WERI-Rb-1 (cell line): ENCODE data around the gene ZBTB20.
"Not testable (repeated sequence)": the region's sequence is repeated elsewhere in the genome, so short reads cannot be mapped to it uniquely, and the experiment has no call there.

ENCODE experiments used
- DNase-seq: peaks from one replicate; pipeline ENCODE4 v3.0.0-alpha.2; 2020
- H3K27ac ChIP-seq: fragments of 250-450 bp; sonication (Bioruptor Pico); 2 replicates; pipeline ENCODE4 v1.5.1; 2020; ENCODE audit warnings: mild to moderate bottlenecking, moderate library complexity
- H3K27me3 ChIP-seq: fragments of 250-450 bp; sonication (Bioruptor Pico); 2 replicates; pipeline ENCODE4 v1.5.1; 2021; ENCODE audit warnings: mild to moderate bottlenecking, low read depth, moderate library complexity; ENCODE audit not compliant: insufficient read depth, severe bottlenecking
- H3K36me3 ChIP-seq: fragments of 250-450 bp; sonication (Bioruptor Pico); 2 replicates; pipeline ENCODE4 v1.5.1; 2020; ENCODE audit warnings: mild to moderate bottlenecking, moderate library complexity
- H3K4me3 ChIP-seq: 2 replicates; pipeline ENCODE4 v1.5.1; 2011; ENCODE audit warnings: low read depth, mild to moderate bottlenecking, control low read depth, low read length
- H3K9me3 ChIP-seq: fragments of 250-450 bp; sonication (Bioruptor Pico); 2 replicates; pipeline ENCODE4 v1.5.1; 2021; ENCODE audit warnings: mild to moderate bottlenecking, moderate library complexity; ENCODE audit not compliant: severe bottlenecking
- CTCF ChIP-seq: IDR thresholded peaks from 2 replicates; pipeline ENCODE4 v1.5.1; 2011; ENCODE audit warnings: low read depth, mild to moderate bottlenecking, control low read depth, inconsistent platforms, low read length

ZBTB20 gene

GRCh38 chr3:114687151-114687550, 459.9 kb downstream of the ZBTB20 start:
- H3K36me3 ChIP-seq: no peaks in the 10 kb centered on the region
- no peaks in the 10 kb centered on the region for H3K9me3 ChIP-seq
- peaks cover 9% of the 10 kb centered on the region for H3K27me3 ChIP-seq
- H3K4me3 ChIP-seq: no peak overlapping the region
- no peak overlapping the region for H3K27ac ChIP-seq
- DNase-seq: no peak
- no peak for TF ChIP-seq CTCF

GRCh38 chr3:114686621-114687020, 460.5 kb downstream of the ZBTB20 start:
- no peak for TF ChIP-seq CTCF
- no peak for DNase-seq
- peaks cover 9% of the 10 kb centered on the region for H3K27me3 ChIP-seq
- H3K27ac ChIP-seq: no peak overlapping the region
- H3K9me3 ChIP-seq: no peaks in the 10 kb centered on the region
- H3K4me3 ChIP-seq: no peak overlapping the region
- no peaks in the 10 kb centered on the region for H3K36me3 ChIP-seq

- Histone ChIP-seq H3K36me3 (no peaks in the 10 kb centered on the region), H3K27ac (no peak overlapping the region), H3K9me3 (no peaks in the 10 kb centered on the region), H3K4me3 (no peak overlapping the region), H3K27me3 (peaks cover 9% of the 10 kb centered on the region)
- no peak for TF ChIP-seq CTCF
- no peak for DNase-seq
Observed at GRCh38 chr3:114685161-114685560, 461.9 kb downstream of the ZBTB20 start.

GRCh38 chr3:114680299-114680698, 466.8 kb downstream of the ZBTB20 start:
- DNase-seq: no peak
- H3K27me3 ChIP-seq: no peaks in the 10 kb centered on the region
- H3K4me3 ChIP-seq: no peak overlapping the region
- no peaks in the 10 kb centered on the region for H3K9me3 ChIP-seq
- no peaks in the 10 kb centered on the region for H3K36me3 ChIP-seq
- no peak for TF ChIP-seq CTCF
- no peak overlapping the region for H3K27ac ChIP-seq

- not testable (repeated sequence) for H3K9me3 ChIP-seq, DNase-seq
Observed at GRCh38 chr3:114679773-114680172, 467.3 kb downstream of the ZBTB20 start.

GRCh38 chr3:114675104-114675503, 472.0 kb downstream of the ZBTB20 start:
- Histone ChIP-seq H3K9me3 (no peaks in the 10 kb centered on the region), H3K27ac (no peak overlapping the region), H3K4me3 (no peak overlapping the region), H3K27me3 (no peaks in the 10 kb centered on the region), H3K36me3 (no peaks in the 10 kb centered on the region)
- TF ChIP-seq CTCF: no peak
- DNase-seq: no peak

More at GRCh38 chr3:114679773-114680172, 467.3 kb downstream of the ZBTB20 start:
- H3K27me3 ChIP-seq, H3K4me3 ChIP-seq, H3K36me3 ChIP-seq, H3K27ac ChIP-seq: not testable (repeated sequence)
